ENCODE measurements around the gene DCLK1. TPM values are rescaled to one million over a fixed set of nuclear protein-coding genes. Genes with fewer than 3 reads are reported as not detected.

DCLK1 gene
- total RNA-seq, 1 experiment from 2014 or later: 0.10 TPM

DNA sequence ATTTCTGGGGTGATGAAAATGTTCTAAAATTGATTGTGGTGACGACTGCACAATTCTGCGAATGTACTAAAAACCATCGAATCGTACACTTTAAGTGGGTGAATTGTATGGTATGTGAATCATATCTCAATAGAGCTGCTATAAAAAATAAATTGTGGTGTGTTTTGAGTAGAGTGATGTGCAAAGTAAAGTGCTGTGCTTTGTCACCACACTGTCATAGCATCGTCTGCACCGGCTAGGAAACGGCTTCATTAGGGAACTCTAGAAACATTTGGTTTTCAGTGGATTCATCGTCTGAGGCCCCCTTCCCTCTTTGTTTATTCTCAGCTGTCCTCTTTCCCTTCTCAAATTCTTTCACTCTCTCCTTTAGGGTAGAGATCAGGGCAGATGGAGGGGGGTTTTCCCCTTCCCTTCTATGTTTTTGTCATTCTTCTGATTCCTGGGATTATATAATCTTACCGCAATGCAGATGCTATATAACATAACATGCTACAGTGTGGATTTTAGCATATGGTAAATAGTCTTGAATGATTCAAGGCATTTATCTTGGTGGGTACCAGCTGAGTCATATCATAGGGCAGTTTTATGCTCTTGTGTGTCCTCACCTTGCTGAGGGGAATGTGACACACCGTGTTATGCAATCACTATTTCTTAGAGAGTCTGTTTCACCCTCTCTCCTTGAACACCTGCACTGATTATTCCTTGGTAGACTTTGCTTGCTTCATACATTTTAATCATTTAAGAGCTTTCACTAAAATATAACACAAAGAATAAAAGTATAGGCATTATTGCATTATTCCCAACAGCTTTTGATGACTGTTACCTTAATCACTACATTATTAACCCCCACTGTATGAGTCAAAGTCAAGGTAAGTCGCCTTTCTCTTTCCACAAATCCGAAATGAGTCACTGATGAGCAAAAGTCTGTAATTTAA lies 239.4 kb downstream of the DCLK1 start:
- TF ChIP-seq TCF7L2 (IDR thresholded peaks at IDR 0.05; ENCODE audit: borderline replicate concordance, extremely low read depth, insufficient read depth, insufficient read length) (no peak), FOSL1 (IDR thresholded peaks at IDR 0.05; ENCODE audit: low read depth) (peak; percentile 28; the same call in 1 of the 2 replicates)
- H3K36me3 ChIP-seq (ENCODE audit: control insufficient read depth in 1 of 2, insufficient read depth in 2 of 2, low read length in 2 of 2): no peaks in the 10 kb centered on the region
- POLR2A ChIA-PET: no interaction called here
- BruUV-seq (replicated peaks): no TSS peak
- peaks cover 49% of the 10 kb centered on the region for H3K27me3 ChIP-seq (ENCODE audit: insufficient read depth, low read length)
- no peaks in the 10 kb centered on the region for H3K9me3 ChIP-seq (ENCODE audit: control insufficient read depth in 1 of 2, insufficient read depth in 1 of 2, low read depth in 1 of 2, low read length in 2 of 2)
- intact Hi-C loops (cut with micrococcal nuclease): no loop called here
- H3K4me2 ChIP-seq (ENCODE audit: low read length): no peak overlapping the region
- H4K20me1 ChIP-seq (ENCODE audit: insufficient read depth): no peaks in the 10 kb centered on the region
- peaks cover 0 to 6% of the 10 kb centered on the region in 2 experiments; a peak in 1 of 4 replicates for H3K4me1 ChIP-seq (ENCODE audit: control insufficient read depth in 1 of 2, insufficient read depth in 2 of 2, low read length in 2 of 2)
- no peaks in the 10 kb centered on the region for H3K9me2 ChIP-seq (ENCODE audit: insufficient read depth)
- H2AFZ ChIP-seq (ENCODE audit: low read depth, low read length, poor library complexity, severe bottlenecking): no peak overlapping the region
- no peak overlapping the region for H3K9ac ChIP-seq (ENCODE audit: low read length)
- H3K79me2 ChIP-seq (ENCODE audit: insufficient read depth, low read length): no peaks in the 10 kb centered on the region
- RAD21 ChIA-PET (ENCODE audit: low non-redundant PET in 1 of 2, low total read pairs in 2 of 2, uncharacterized antibody in 2 of 2, unreplicated experiment in 2 of 2): no interaction called here
- no peak for DNase-seq (ENCODE audit: low read depth, low spot score)
- H3K27ac ChIP-seq (ENCODE audit: low read depth, low read length): no peak overlapping the region
- ATAC-seq: no peak
- CTCF ChIA-PET: no interaction called here
- no peak overlapping the region for H3K4me3 ChIP-seq (replicated peaks in 1 of 2; ENCODE audit: low read depth in 1 of 2, low read length in 2 of 2)

DNA sequence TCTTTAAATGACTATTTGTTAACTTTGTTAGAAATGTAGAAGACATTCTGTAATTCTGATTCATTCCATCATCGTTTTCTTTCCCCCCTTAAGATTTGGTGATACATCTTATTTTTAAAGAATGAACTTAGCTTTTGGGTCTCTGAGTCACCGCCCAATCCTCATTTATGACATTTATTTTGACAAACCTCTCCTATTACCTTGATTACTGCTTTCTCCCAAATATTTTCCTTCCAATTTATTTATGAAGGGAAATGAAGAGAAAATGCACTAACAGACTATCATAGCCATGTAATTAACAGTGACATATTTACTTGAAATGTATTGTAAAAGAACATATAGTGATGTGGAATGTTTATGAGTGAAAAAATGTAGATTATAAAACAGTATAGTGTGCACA lies 241.6 kb downstream of the DCLK1 start:
- Histone ChIP-seq H3K27ac (ENCODE audit: low read depth, low read length) (no peak overlapping the region), H3K27me3 (ENCODE audit: insufficient read depth, low read length) (peaks cover 51% of the 10 kb centered on the region), H3K9ac (ENCODE audit: low read length) (no peak overlapping the region), H3K79me2 (ENCODE audit: insufficient read depth, low read length) (no peaks in the 10 kb centered on the region), H3K4me3 (replicated peaks in 1 of 2; ENCODE audit: low read depth in 1 of 2, low read length in 2 of 2) (no peak overlapping the region), H3K9me3 (ENCODE audit: control insufficient read depth in 1 of 2, insufficient read depth in 1 of 2, low read depth in 1 of 2, low read length in 2 of 2) (no peaks in the 10 kb centered on the region), H4K20me1 (ENCODE audit: insufficient read depth) (no peaks in the 10 kb centered on the region), H3K9me2 (ENCODE audit: insufficient read depth) (no peaks in the 10 kb centered on the region), H3K36me3 (ENCODE audit: control insufficient read depth in 1 of 2, insufficient read depth in 2 of 2, low read length in 2 of 2) (no peaks in the 10 kb centered on the region), H3K4me2 (ENCODE audit: low read length) (no peak overlapping the region), H2AFZ (ENCODE audit: low read depth, low read length, poor library complexity, severe bottlenecking) (no peak overlapping the region), H3K4me1 (ENCODE audit: control insufficient read depth in 1 of 2, insufficient read depth in 2 of 2, low read length in 2 of 2) (peaks cover 0 to 6% of the 10 kb centered on the region in 2 experiments; a peak in 1 of 4 replicates)
- ChIA-PET CTCF (no interaction called here), RAD21 (ENCODE audit: low non-redundant PET in 1 of 2, low total read pairs in 2 of 2, uncharacterized antibody in 2 of 2, unreplicated experiment in 2 of 2) (no interaction called here), POLR2A (no interaction called here)
- TF ChIP-seq, protein P1, sequence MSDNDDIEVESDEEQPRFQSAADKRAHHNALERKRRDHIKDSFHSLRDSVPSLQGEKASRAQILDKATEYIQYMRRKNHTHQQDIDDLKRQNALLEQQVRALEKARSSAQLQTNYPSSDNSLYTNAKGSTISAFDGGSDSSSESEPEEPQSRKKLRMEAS (IDR thresholded peaks at IDR 0.05): no peak
- TF ChIP-seq SP1 (IDR thresholded peaks at IDR 0.05; ENCODE audit: low read depth) (no peak), ZFX (IDR thresholded peaks at IDR 0.05) (no peak), ELF1 (IDR thresholded peaks at IDR 0.05; ENCODE audit: borderline replicate concordance, low read depth) (no peak), EGR1 (IDR thresholded peaks at IDR 0.05; ENCODE audit: low read depth) (no peak), CEBPB (IDR thresholded peaks at IDR 0.05; ENCODE audit: low read depth) (no peak), POLR2A (IDR thresholded peaks at IDR 0.05; ENCODE audit: borderline replicate concordance, extremely low read depth, insufficient read depth, insufficient read length) (no peak), RAD21 (IDR thresholded peaks at IDR 0.05; ENCODE audit: low read depth) (no peak), EZH2 (IDR thresholded peaks at IDR 0.05) (no peak), FOSL1 (IDR thresholded peaks at IDR 0.05; ENCODE audit: low read depth) (no peak)
- TF ChIP-seq, protein P2, sequence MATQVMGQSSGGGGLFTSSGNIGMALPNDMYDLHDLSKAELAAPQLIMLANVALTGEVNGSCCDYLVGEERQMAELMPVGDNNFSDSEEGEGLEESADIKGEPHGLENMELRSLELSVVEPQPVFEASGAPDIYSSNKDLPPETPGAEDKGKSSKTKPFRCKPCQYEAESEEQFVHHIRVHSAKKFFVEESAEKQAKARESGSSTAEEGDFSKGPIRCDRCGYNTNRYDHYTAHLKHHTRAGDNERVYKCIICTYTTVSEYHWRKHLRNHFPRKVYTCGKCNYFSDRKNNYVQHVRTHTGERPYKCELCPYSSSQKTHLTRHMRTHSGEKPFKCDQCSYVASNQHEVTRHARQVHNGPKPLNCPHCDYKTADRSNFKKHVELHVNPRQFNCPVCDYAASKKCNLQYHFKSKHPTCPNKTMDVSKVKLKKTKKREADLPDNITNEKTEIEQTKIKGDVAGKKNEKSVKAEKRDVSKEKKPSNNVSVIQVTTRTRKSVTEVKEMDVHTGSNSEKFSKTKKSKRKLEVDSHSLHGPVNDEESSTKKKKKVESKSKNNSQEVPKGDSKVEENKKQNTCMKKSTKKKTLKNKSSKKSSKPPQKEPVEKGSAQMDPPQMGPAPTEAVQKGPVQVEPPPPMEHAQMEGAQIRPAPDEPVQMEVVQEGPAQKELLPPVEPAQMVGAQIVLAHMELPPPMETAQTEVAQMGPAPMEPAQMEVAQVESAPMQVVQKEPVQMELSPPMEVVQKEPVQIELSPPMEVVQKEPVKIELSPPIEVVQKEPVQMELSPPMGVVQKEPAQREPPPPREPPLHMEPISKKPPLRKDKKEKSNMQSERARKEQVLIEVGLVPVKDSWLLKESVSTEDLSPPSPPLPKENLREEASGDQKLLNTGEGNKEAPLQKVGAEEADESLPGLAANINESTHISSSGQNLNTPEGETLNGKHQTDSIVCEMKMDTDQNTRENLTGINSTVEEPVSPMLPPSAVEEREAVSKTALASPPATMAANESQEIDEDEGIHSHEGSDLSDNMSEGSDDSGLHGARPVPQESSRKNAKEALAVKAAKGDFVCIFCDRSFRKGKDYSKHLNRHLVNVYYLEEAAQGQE (IDR thresholded peaks at IDR 0.05; ENCODE audit: low read depth): no peak
- BruUV-seq (replicated peaks): no TSS peak
- intact Hi-C loops (cut with micrococcal nuclease): no loop called here
- ATAC-seq (no peak), DNase-seq (ENCODE audit: low read depth, low spot score) (no peak)
